Activated CD8-positive, alpha-beta T cell treated with anti-CD3 and anti-CD28 coated beads for 36 hours (primary cell): ENCODE data around the gene PGBD1. TPM values are rescaled to one million over a fixed set of nuclear protein-coding genes. Genes with fewer than 3 reads are reported as not detected.

ENCODE experiments used
- ATAC-seq: fragments of 200-7000 bp; cut with Tn5 transposase; one replicate; pipeline ENCODE4 v1.10.0; 2021; ENCODE audit warnings: mild to moderate bottlenecking, moderate library complexity
- CTCF ChIA-PET: fragments of 350-600 bp; sonication (Branson Sonifier 250); formaldehyde crosslinking; loops from one replicate; lab custom pipeline; 2021; ENCODE audit warnings: antibody characterized with exemption; lab: Charles Lee
- POLR2A ChIA-PET: fragments of 350-600 bp; sonication (Branson Sonifier 250); formaldehyde crosslinking; loops from one replicate; lab custom pipeline; 2021; ENCODE audit warnings: antibody characterized with exemption; lab: Charles Lee
- DNase-seq: peaks from one replicate; pipeline ENCODE4 v3.0.0-alpha.2; 2020
- H3K27ac Mint-ChIP-seq: one replicate; pipeline ENCODE4 v1.8.0; 2021; ENCODE audit warnings: mild to moderate bottlenecking, mixed read lengths
- H3K27me3 Mint-ChIP-seq: one replicate; pipeline ENCODE4 v1.8.0; 2021; ENCODE audit warnings: mixed read lengths
- H3K36me3 Mint-ChIP-seq: one replicate; pipeline ENCODE4 v1.8.0; 2021; ENCODE audit warnings: low read depth, mixed read lengths
- H3K4me1 Mint-ChIP-seq: one replicate; pipeline ENCODE4 v1.8.0; 2021; ENCODE audit warnings: low read depth, mixed read lengths
- H3K4me3 Mint-ChIP-seq: one replicate; pipeline ENCODE4 v1.8.0; 2021; ENCODE audit warnings: mild to moderate bottlenecking, moderate library complexity, mixed read lengths
- H3K9me3 Mint-ChIP-seq: one replicate; pipeline ENCODE4 v1.8.0; 2021; ENCODE audit warnings: mixed read lengths
- CTCF ChIP-seq: fragments of 200-600 bp; IDR thresholded peaks from one replicate; pipeline ENCODE4 v1.8.0; 2022; ENCODE audit warnings: antibody characterized with exemption, mild to moderate bottlenecking
- intact Hi-C: fragments of 100-400 bp; cut with micrococcal nuclease; formaldehyde crosslinking; loops from one replicate; pipeline ENCODE4 v1.10.0; 2022
- total RNA-seq, 2 experiments: library from RNA; stranded (reverse); gene quantifications; one replicate each; pipeline ENCODE4 v1.2.3, GENCODE V29; 2021

PGBD1 gene
- total RNA-seq, 2 experiments from 2014 or later = 2.2 to 2.4 TPM

GRCh38 chr6:28343898-28344677, 62.7 kb downstream of the PGBD1 start:
- intact Hi-C loops = no loop called here
- DNase-seq (no peak), ATAC-seq (no peak)
- Mint-ChIP-seq H3K27me3 (peaks cover 7% of the 10 kb centered on the region), H3K4me1 (peaks cover 4% of the 10 kb centered on the region), H3K27ac (no peak overlapping the region), H3K4me3 (no peak overlapping the region), H3K9me3 (peaks cover 18% of the 10 kb centered on the region), H3K36me3 (peaks cover 6% of the 10 kb centered on the region)
- no peak for TF ChIP-seq CTCF
- ChIA-PET POLR2A (no interaction called here), CTCF (no interaction called here)

DNA sequence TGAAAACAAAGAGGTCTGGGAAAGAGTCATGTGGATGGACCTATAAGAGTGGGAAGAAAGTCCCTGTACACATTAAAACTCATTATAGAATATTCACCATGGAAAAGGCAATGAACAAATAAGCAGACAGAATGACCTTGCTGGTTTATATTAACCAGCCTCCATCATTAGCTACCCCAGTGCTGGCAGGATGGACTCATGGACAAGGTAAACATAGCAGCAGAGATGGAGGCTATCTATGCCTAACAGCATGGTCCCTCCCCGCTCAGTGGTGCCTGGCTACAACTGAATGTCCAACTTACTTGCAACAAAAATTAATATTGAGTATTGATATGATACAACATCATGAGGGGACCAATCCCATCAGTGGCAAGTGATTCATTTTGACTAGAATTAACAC, 63.8 kb downstream of the PGBD1 start:
- peaks cover 5% of the 10 kb centered on the region for H3K4me1 Mint-ChIP-seq
- DNase-seq (no peak), ATAC-seq (no peak)
- H3K27ac Mint-ChIP-seq = no peak overlapping the region
- intact Hi-C loops = no loop called here
- peaks cover 11% of the 10 kb centered on the region for H3K9me3 Mint-ChIP-seq
- peaks cover 2% of the 10 kb centered on the region for H3K36me3 Mint-ChIP-seq
- POLR2A ChIA-PET = interaction anchor here (0.7 to 0.9 kb wide), 2 partner anchors 9 to 78 kb away, joined by 3 to 4 read pairs; partner anchors contain the start of genes ZSCAN26 and ZSCAN31
- no peak for TF ChIP-seq CTCF
- peaks cover 7% of the 10 kb centered on the region for H3K27me3 Mint-ChIP-seq
- CTCF ChIA-PET = no interaction called here
- no peak overlapping the region for H3K4me3 Mint-ChIP-seq

DNA sequence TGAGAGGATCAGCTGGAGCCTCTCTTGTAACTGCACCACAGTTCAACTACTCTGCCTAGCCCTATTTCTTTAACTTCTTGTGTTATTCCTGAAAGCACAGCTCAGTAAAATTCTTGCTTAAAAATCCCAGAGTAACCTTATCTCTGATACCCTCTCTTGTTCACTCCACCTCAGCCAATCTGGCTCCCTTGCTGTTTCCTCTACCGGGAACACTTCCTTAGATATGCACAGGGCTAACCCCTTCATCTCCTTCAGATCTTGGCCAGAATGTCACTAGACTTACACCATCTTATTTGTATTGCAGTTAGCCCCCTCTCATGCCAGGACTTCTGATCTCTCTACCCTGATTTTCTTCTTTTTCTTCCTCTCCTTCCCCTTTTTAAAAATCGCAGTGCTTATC, 65.7 kb downstream of the PGBD1 start:
- H3K4me3 Mint-ChIP-seq = no peak overlapping the region
- intact Hi-C loops = no loop called here
- H3K27ac Mint-ChIP-seq = no peak overlapping the region
- TF ChIP-seq CTCF = no peak
- H3K4me1 Mint-ChIP-seq = peaks cover 17% of the 10 kb centered on the region
- peaks cover 7% of the 10 kb centered on the region for H3K27me3 Mint-ChIP-seq
- no peaks in the 10 kb centered on the region for H3K36me3 Mint-ChIP-seq
- ATAC-seq (no peak), DNase-seq (no peak)
- ChIA-PET POLR2A (interaction anchor here (1.3 kb wide), 1 partner anchor 11 kb away, joined by 3 read pairs; the partner anchor contains the start of gene ZSCAN31), CTCF (interaction anchor here (0.7 to 1.4 kb wide), 3 partner anchors 9 to 223 kb away, joined by 3 to 5 read pairs (median 4); partner anchors contain the start of gene ZSCAN16)
- no peaks in the 10 kb centered on the region for H3K9me3 Mint-ChIP-seq

- Mint-ChIP-seq H3K9me3 (no peaks in the 10 kb centered on the region), H3K4me1 (peaks cover 21% of the 10 kb centered on the region), H3K36me3 (no peaks in the 10 kb centered on the region), H3K4me3 (peak overlapping the region; percentile 98), H3K27me3 (peaks cover 7% of the 10 kb centered on the region), H3K27ac (peak overlapping the region; percentile 95)
- ChIA-PET POLR2A (interaction anchor here (1.2 kb wide), 1 partner anchor 208 kb away, joined by 5 read pairs; the partner anchor contains the start of gene ZKSCAN8), CTCF (no interaction called here)
- intact Hi-C loops = no loop called here
- TF ChIP-seq CTCF = no peak
- ATAC-seq (no peak), DNase-seq (no peak)
Observed at GRCh38 chr6:28349344-28349891, 68.0 kb downstream of the PGBD1 start.
